WTC11 (cell line): ENCODE measurements around the gene CDC16. TPM values are rescaled to one million over a fixed set of nuclear protein-coding genes. Genes with fewer than 3 reads are reported as not detected.

Experiments used
- ATAC-seq: fragments of 200-7000 bp; cut with Tn5 transposase; 2 replicates; pipeline ENCODE4 v1.10.0; 2021; ENCODE audit warnings: mild to moderate bottlenecking, moderate library complexity
- CTCF ChIA-PET: fragments of 300-600 bp; sonication (Branson Sonifier 250); formaldehyde crosslinking; loops from one replicate; lab custom pipeline; 2021; ENCODE audit warnings: antibody characterized with exemption; lab: Charles Lee
- POLR2A ChIA-PET: fragments of 350-600 bp; sonication (Branson Sonifier 250); formaldehyde crosslinking; loops from one replicate; lab custom pipeline; 2021; ENCODE audit warnings: antibody characterized with exemption; lab: Charles Lee
- DNase-seq: peaks from one replicate; pipeline ENCODE4 v3.0.0; 2021; ENCODE audit warnings: low spot score
- H3K27ac Mint-ChIP-seq: 2 replicates; pipeline ENCODE4 v1.8.0; 2021; ENCODE audit warnings: mixed read lengths
- H3K27me3 Mint-ChIP-seq: 2 replicates; pipeline ENCODE4 v1.8.0; 2021; ENCODE audit warnings: low read depth, mild to moderate bottlenecking, moderate library complexity, mixed read lengths
- H3K36me3 Mint-ChIP-seq: 2 replicates; pipeline ENCODE4 v1.8.0; 2021; ENCODE audit warnings: mixed read lengths
- H3K4me1 Mint-ChIP-seq: 2 replicates; pipeline ENCODE4 v1.8.0; 2022; ENCODE audit warnings: mixed read lengths
- H3K4me3 Mint-ChIP-seq: 2 replicates; pipeline ENCODE4 v1.8.0; 2021; ENCODE audit warnings: mild to moderate bottlenecking, moderate library complexity, mixed read lengths
- H3K9me3 Mint-ChIP-seq: 2 replicates; pipeline ENCODE4 v1.8.0; 2021; ENCODE audit warnings: mixed read lengths
- AFF4 ChIP-seq: sonication (generic); formaldehyde crosslinking; IDR thresholded peaks from 2 replicates; pipeline ENCODE4 v1.8.1; 2023; ENCODE audit warnings: mild to moderate bottlenecking, missing genetic modification reagents, borderline replicate concordance
- AR ChIP-seq: fragments of 250-450 bp; sonication (Bioruptor Pico); IDR thresholded peaks from 2 replicates; pipeline ENCODE4 v1.9.0; 2021; ENCODE audit warnings: mild to moderate bottlenecking
- ATF2 ChIP-seq: sonication (generic); formaldehyde crosslinking; IDR thresholded peaks from 2 replicates; pipeline ENCODE4 v1.8.1; 2022; ENCODE audit warnings: low read depth, missing genetic modification reagents, borderline replicate concordance
- ATF6 ChIP-seq: sonication (generic); formaldehyde crosslinking; IDR thresholded peaks from 2 replicates; pipeline ENCODE4 v1.8.1; 2023; ENCODE audit warnings: mild to moderate bottlenecking, missing genetic modification reagents
- CBFB ChIP-seq: sonication (generic); formaldehyde crosslinking; IDR thresholded peaks from 2 replicates; pipeline ENCODE4 v1.8.1; 2022; ENCODE audit warnings: mild to moderate bottlenecking, low read depth, missing genetic modification reagents
- CREM ChIP-seq: sonication (generic); formaldehyde crosslinking; IDR thresholded peaks from 2 replicates; pipeline ENCODE4 v1.8.1; 2022; ENCODE audit warnings: mild to moderate bottlenecking, missing genetic modification reagents, moderate library complexity
- GRHL2 ChIP-seq: fragments of 250-450 bp; sonication (Bioruptor Pico); IDR thresholded peaks from 2 replicates; pipeline ENCODE4 v1.8.0; 2022; ENCODE audit warnings: mild to moderate bottlenecking, moderate library complexity; ENCODE audit not compliant: insufficient replicate concordance, severe bottlenecking
- GTF2I ChIP-seq: fragments of 250-450 bp; sonication (Bioruptor Pico); conservative IDR thresholded peaks from 2 replicates; pipeline ENCODE4 v1.4.0; 2021; ENCODE audit warnings: mild to moderate bottlenecking
- NFATC4 ChIP-seq: fragments of 250-450 bp; sonication (Bioruptor Pico); IDR thresholded peaks from 2 replicates; pipeline ENCODE4 v1.9.0; 2021; ENCODE audit warnings: mild to moderate bottlenecking
- NFYB ChIP-seq: sonication (generic); formaldehyde crosslinking; conservative IDR thresholded peaks from 2 replicates; pipeline ENCODE4 v1.8.0; 2022; ENCODE audit warnings: low read depth, missing genetic modification reagents
- PRDM15 ChIP-seq: sonication (generic); formaldehyde crosslinking; IDR thresholded peaks from 2 replicates; pipeline ENCODE4 v1.8.0; 2022; ENCODE audit warnings: missing genetic modification reagents
- RORB ChIP-seq: fragments of 250-450 bp; sonication (Bioruptor Pico); IDR thresholded peaks from 2 replicates; pipeline ENCODE4 v1.9.0; 2021; ENCODE audit warnings: mild to moderate bottlenecking
- SMAD3 ChIP-seq: sonication (generic); formaldehyde crosslinking; IDR thresholded peaks from 2 replicates; pipeline ENCODE4 v1.8.0; 2022; ENCODE audit warnings: missing genetic modification reagents, mild to moderate bottlenecking, borderline replicate concordance
- SOX15 ChIP-seq: fragments of 250-450 bp; sonication (Bioruptor Pico); IDR thresholded peaks from 2 replicates; pipeline ENCODE4 v1.9.0; 2021; ENCODE audit warnings: mild to moderate bottlenecking
- TEAD4 ChIP-seq: sonication (generic); formaldehyde crosslinking; IDR thresholded peaks from 2 replicates; pipeline ENCODE4 v1.8.0; 2022; ENCODE audit warnings: mild to moderate bottlenecking, missing genetic modification reagents
- USF2 ChIP-seq: sonication (generic); formaldehyde crosslinking; IDR thresholded peaks from 2 replicates; pipeline ENCODE4 v1.8.1; 2023; ENCODE audit warnings: mild to moderate bottlenecking, missing genetic modification reagents, moderate library complexity
- ZBTB43 ChIP-seq: sonication (generic); formaldehyde crosslinking; IDR thresholded peaks from 2 replicates; pipeline ENCODE4 v1.8.1; 2023; ENCODE audit warnings: mild to moderate bottlenecking, missing genetic modification reagents
- ZNF219 ChIP-seq: sonication (generic); formaldehyde crosslinking; IDR thresholded peaks from 2 replicates; pipeline ENCODE4 v1.8.0; 2023; ENCODE audit warnings: missing genetic modification reagents, mild to moderate bottlenecking, borderline replicate concordance
- total RNA-seq: library from RNA; stranded (reverse); gene quantifications from 3 replicates; pipeline ENCODE4 v1.2.3, GENCODE V29; 2021

CDC16 gene
- total RNA-seq, 1 experiment from 2014 or later: 73.5 TPM

- CTCF ChIA-PET: interaction anchor here (1.0 kb wide), 1 partner anchor 250 kb away, joined by 3 read pairs; no protein-coding TSS in a partner anchor
- H3K4me3 Mint-ChIP-seq: no peak overlapping the region
Measured at GRCh38 chr13:114212158-114212495, 22.6 kb upstream of the CDC16 start.

More at GRCh38 chr13:114212158-114212495, 22.6 kb upstream of the CDC16 start:
- POLR2A ChIA-PET: no interaction called here
- peaks cover 9% of the 10 kb centered on the region for H3K36me3 Mint-ChIP-seq
- peaks cover 8% of the 10 kb centered on the region for H3K4me1 Mint-ChIP-seq
- H3K9me3 Mint-ChIP-seq: peaks cover 25% of the 10 kb centered on the region
- no peak overlapping the region for H3K27ac Mint-ChIP-seq
- DNase-seq (no peak), ATAC-seq (no peak)
- H3K27me3 Mint-ChIP-seq: peaks cover 8% of the 10 kb centered on the region; the same call in 1 of the 2 replicates
- TF ChIP-seq ZNF219 (CRISPR knock-in tag) (no peak), GTF2I (CRISPR knock-in tag) (no peak), SOX15 (CRISPR knock-in tag) (no peak), ATF6 (no peak), TEAD4 (CRISPR knock-in tag) (no peak), CBFB (CRISPR knock-in tag) (no peak), AFF4 (CRISPR knock-in tag) (no peak), ZBTB43 (no peak), PRDM15 (CRISPR knock-in tag) (no peak), NFYB (CRISPR knock-in tag) (no peak), CREM (CRISPR knock-in tag) (no peak), GRHL2 (CRISPR knock-in tag) (no peak), RORB (CRISPR knock-in tag) (no peak), USF2 (no peak), SMAD3 (CRISPR knock-in tag) (no peak), AR (no peak), NFATC4 (CRISPR knock-in tag) (no peak), ATF2 (no peak)
- TF ChIP-seq, all 79 proteins: peak for 0
